Measurements from ENCODE around the gene ERF. TPM values are rescaled to one million over a fixed set of nuclear protein-coding genes. Genes with fewer than 3 reads are reported as not detected.

ERF gene
- total RNA-seq, 1 experiment from 2014 or later: 100 TPM

DNA sequence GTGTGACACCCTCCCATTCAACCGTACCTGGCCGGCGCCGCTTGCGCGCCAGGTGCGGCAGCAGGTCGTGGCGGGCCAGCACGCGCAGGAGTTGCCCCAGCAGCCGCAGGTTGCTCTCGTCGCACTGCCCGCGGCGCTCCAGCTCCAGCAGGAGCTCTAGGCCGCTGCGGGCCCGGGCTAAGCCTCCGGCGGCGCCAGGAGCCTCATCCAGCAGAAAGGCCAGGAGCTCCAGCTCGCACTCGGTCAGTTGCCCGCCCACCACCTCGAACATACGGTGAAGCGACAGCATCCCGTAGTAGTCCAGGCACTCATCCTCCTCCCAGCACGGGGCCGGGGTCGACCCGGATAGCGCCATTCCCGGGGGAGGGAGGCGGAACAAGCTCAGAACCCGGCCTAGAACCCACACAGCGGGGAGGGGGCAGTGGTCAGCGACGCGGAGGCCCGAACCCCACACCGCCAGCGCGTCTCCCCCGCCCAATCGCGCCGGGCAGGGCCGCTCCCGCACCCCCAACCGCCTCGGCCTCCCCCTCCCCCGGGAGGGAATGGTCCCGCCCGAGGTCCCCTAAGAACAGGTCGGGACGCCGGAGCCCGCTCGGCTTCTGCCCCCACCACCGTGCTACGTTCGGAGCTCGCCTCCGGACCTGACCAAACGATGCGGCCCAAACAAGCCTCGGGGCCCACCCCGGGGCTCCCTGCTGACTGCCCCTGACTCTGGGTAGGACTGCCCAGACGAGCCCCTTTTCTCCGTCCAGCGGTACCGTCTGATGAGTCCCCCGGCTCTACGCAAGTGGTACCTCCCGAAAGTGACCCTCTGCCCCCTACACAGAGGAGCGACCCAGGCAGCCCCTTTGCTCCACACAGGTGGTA, 38.0 kb downstream of the ERF start:
- H3K36me3 Mint-ChIP-seq (ENCODE audit: insufficient read depth, unreplicated experiment): peaks cover 81% of the 10 kb centered on the region

DNA sequence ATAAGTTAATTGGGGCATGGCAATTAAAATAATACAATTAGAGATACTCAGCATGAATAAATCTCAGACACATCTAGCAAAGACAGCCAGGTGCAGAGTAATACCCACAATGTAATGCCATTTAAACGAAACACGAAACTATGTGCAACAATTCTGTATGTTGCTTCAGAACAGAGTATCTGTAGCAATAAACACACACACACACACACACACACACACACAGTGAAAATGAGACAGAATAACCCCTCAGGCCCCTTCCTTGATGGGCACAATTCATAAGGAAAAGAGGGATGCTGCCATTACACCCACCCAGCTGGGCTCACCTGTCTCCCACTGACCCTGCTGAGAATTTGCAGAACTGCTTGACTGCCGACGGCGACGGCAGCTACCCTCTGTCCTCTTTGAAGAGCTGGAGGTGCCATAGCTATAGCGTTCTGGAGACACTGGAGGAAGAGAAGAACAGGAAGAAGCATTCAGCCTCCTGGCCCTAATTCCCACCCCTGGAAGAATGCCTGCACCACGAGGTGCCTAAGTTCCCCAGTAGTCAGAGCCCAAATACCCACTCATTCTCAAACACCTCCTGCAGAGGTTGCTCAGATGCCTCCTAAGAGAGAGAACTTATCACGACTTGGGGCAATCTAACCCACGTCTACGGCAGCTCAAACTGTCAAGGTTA, 40.0 kb downstream of the ERF start:
- Mint-ChIP-seq H3K4me1 (ENCODE audit: low read depth, unreplicated experiment) (peaks cover 49% of the 10 kb centered on the region), H3K27me3 (ENCODE audit: unreplicated experiment) (no peaks in the 10 kb centered on the region), H3K27ac (ENCODE audit: unreplicated experiment) (peak overlapping the region; percentile 25), H3K36me3 (ENCODE audit: insufficient read depth, unreplicated experiment) (peaks cover 77% of the 10 kb centered on the region), H3K9me3 (ENCODE audit: low read depth, unreplicated experiment) (no peaks in the 10 kb centered on the region), H3K4me3 (ENCODE audit: low read depth, unreplicated experiment) (peak overlapping the region; percentile 90)
- CTCF ChIA-PET: interaction anchor here (0.6 to 1.1 kb wide), 2 partner anchors 17 to 20 kb away, joined by 3 read pairs; no protein-coding TSS in a partner anchor
- no peak for DNase-seq
- BruUV-seq (replicated peaks): no TSS peak
- TF ChIP-seq CTCF (IDR thresholded peaks at IDR 0.05; ENCODE audit: unreplicated experiment): no peak
- intact Hi-C loops (cut with micrococcal nuclease; ENCODE audit: unreplicated experiment): no loop called here

More for the DNA sequence above, 38.0 kb downstream of the ERF start:
- peak; percentile 51 for DNase-seq
- Mint-ChIP-seq H3K9me3 (ENCODE audit: low read depth, unreplicated experiment) (no peaks in the 10 kb centered on the region), H3K4me1 (ENCODE audit: low read depth, unreplicated experiment) (peaks cover 44% of the 10 kb centered on the region), H3K27ac (ENCODE audit: unreplicated experiment) (peak overlapping the region; percentile 93), H3K27me3 (ENCODE audit: unreplicated experiment) (no peaks in the 10 kb centered on the region), H3K4me3 (ENCODE audit: low read depth, unreplicated experiment) (peak overlapping the region; percentile 90)
- no peak for TF ChIP-seq CTCF (IDR thresholded peaks at IDR 0.05; ENCODE audit: unreplicated experiment)
- intact Hi-C loops (cut with micrococcal nuclease; ENCODE audit: unreplicated experiment): no loop called here
- CTCF ChIA-PET: interaction anchor here (0.6 to 1.6 kb wide), 3 partner anchors 9 to 40 kb away, joined by 3 to 6 read pairs (median 4); no protein-coding TSS in a partner anchor
- no TSS peak for BruUV-seq (replicated peaks)

DNA sequence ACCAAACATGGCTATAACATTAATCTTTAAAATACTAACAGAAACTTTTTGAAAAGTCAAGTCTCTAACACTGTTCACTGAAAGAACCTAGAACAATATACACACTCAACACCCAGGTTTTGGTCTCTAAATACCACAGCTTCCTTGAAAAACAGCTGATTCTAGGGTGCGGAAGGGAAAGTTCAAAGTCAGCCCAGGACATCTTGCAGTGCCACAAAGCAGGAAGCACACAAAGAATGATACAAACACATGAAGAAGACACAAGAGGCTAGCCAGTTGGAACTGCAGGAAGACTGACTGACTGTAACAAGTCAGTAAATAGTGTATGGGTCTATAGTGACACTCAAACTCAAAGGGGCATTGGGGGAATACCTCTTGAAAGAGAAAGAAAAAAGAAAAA, 42.0 kb downstream of the ERF start:
- CTCF ChIA-PET: no interaction called here
- no peak for DNase-seq
- peak overlapping the region; percentile 13 for H3K27ac Mint-ChIP-seq (ENCODE audit: unreplicated experiment)
- H3K4me3 Mint-ChIP-seq (ENCODE audit: low read depth, unreplicated experiment): peak overlapping the region; percentile 12
- BruUV-seq (replicated peaks): no TSS peak
- intact Hi-C loops (cut with micrococcal nuclease; ENCODE audit: unreplicated experiment): no loop called here
- H3K36me3 Mint-ChIP-seq (ENCODE audit: insufficient read depth, unreplicated experiment): peaks cover 87% of the 10 kb centered on the region
- H3K4me1 Mint-ChIP-seq (ENCODE audit: low read depth, unreplicated experiment): peaks cover 62% of the 10 kb centered on the region
- H3K27me3 Mint-ChIP-seq (ENCODE audit: unreplicated experiment): no peaks in the 10 kb centered on the region
- no peaks in the 10 kb centered on the region for H3K9me3 Mint-ChIP-seq (ENCODE audit: low read depth, unreplicated experiment)
- TF ChIP-seq CTCF (IDR thresholded peaks at IDR 0.05; ENCODE audit: unreplicated experiment): no peak

DNA sequence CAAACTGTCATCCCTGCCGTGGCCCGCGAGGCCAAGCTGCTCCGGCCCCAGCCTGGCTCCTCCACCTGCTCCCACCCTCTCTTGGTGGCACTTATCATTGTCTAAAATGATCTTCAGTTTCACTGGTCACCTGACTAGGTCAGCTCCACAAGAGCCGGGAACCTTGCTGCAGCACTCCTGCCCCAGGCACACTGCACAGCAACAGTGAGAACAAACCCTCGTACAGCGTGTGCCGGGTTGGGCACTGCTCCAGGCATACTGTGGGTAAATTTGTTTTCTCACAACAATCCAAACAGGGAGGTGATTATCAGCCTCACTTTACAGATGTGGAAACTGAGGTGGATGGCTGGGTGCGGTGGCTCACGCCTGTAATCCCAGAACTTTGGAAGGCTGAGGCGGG, 46.3 kb downstream of the ERF start:
- Mint-ChIP-seq H3K9me3 (ENCODE audit: low read depth, unreplicated experiment) (no peaks in the 10 kb centered on the region), H3K27ac (ENCODE audit: unreplicated experiment) (peak overlapping the region; percentile 37), H3K27me3 (ENCODE audit: unreplicated experiment) (no peaks in the 10 kb centered on the region), H3K4me3 (ENCODE audit: low read depth, unreplicated experiment) (peak overlapping the region; percentile 34), H3K36me3 (ENCODE audit: insufficient read depth, unreplicated experiment) (peaks cover 87% of the 10 kb centered on the region), H3K4me1 (ENCODE audit: low read depth, unreplicated experiment) (peaks cover 57% of the 10 kb centered on the region)
- no TSS peak for BruUV-seq (replicated peaks)
- CTCF ChIA-PET: no interaction called here
- intact Hi-C loops (cut with micrococcal nuclease; ENCODE audit: unreplicated experiment): no loop called here
- no peak for DNase-seq
- TF ChIP-seq CTCF (IDR thresholded peaks at IDR 0.05; ENCODE audit: unreplicated experiment): no peak
